GM21619 (cell line): ENCODE data around the gene CD86.

Experiments
- ATAC-seq: cut with Tn5 transposase; IDR thresholded peaks from one replicate; pipeline ENCODE4 v1.9.1; 2021; ENCODE audit not compliant: unreplicated experiment

CD86 gene

DNA sequence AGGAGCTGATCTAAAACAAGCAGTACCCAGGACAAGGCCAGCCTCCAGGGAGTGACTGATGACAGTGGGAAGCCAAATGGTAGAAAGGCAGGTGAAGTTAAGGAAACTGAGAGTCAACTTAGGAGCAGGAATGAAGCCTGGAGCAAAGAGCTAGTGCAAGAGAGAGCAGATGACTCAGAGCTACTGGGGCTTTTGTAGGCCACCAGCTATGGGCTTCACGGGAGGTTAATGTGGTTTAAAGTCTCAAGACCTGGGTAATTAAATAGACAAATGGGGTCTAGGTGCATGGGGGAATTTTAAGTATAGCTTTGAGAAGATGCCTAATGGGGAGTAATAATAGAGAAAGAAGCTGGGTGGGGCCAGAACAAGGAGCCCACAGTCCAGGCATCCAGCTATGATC lies 3.1 kb downstream of the CD86 start:
- ATAC-seq = no peak

DNA sequence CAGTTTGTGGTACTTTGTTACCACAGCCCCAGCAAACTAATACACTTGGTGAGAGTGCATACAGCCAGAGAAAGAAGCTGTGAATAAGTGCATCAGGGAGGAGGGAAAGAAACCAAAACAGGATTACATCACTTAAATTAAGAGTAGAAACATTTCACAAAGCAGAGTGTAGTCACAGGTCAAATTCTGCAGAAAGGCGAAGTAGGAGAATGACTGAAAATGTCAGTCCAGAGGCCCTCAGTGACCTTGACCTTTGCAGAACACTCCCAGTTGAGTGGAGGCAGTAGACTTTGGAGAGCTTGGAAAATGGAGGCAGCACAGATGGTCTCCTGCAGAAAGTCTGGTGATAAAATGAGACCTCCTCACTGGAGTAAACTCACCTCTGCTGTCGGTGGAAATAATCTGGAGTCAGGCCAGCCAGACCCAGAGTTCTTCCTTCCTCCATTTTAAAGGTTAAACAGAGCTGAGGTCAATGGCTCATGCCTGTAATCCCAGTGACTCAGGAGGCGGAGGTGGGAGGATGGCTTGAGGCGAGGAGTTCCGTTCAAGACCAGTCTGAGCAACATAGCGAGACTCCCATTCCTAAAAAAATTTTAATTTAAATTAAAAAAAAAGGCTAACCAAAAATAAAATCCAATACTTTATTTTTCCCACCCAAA lies 5.0 kb downstream of the CD86 start:
- ATAC-seq = no peak

DNA sequence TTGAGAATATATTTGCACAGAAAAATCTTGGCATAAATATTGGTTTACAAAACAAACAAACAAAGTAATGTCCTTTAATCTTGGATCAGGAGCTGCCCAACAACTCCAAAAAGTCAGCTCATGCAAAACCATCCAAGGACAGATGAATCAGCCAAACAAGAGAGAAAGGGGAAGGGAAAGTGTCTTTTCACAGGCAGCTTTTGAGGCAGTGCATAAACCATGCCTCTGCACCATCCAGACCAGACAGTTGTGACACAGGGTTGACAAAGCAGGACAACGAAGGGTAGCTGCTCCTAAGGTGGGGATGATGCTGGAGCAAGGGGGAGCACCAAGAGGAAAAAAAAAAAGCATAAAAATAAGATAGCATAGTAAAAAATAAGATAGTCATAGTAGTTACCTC lies 8.7 kb downstream of the CD86 start:
- no peak for ATAC-seq

DNA sequence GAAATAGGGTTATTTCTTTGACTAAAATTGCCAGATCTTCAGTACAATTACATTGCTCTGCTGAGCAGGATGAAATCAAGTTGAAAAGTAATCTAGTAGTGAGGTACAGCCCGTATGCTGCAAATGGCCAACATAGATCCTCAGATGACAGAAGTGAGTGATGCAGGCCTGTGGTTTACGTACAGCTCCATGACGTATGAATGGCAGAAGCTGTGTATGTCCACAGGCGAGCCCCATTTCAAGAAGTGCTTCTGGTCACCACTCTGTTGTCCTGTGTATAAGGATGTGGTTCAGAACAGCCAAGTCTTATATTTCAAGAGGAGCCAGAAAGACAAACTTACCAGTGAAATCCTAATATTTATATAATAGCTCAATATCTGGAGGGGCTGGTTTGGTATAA lies 9.2 kb downstream of the CD86 start:
- ATAC-seq = no peak

DNA sequence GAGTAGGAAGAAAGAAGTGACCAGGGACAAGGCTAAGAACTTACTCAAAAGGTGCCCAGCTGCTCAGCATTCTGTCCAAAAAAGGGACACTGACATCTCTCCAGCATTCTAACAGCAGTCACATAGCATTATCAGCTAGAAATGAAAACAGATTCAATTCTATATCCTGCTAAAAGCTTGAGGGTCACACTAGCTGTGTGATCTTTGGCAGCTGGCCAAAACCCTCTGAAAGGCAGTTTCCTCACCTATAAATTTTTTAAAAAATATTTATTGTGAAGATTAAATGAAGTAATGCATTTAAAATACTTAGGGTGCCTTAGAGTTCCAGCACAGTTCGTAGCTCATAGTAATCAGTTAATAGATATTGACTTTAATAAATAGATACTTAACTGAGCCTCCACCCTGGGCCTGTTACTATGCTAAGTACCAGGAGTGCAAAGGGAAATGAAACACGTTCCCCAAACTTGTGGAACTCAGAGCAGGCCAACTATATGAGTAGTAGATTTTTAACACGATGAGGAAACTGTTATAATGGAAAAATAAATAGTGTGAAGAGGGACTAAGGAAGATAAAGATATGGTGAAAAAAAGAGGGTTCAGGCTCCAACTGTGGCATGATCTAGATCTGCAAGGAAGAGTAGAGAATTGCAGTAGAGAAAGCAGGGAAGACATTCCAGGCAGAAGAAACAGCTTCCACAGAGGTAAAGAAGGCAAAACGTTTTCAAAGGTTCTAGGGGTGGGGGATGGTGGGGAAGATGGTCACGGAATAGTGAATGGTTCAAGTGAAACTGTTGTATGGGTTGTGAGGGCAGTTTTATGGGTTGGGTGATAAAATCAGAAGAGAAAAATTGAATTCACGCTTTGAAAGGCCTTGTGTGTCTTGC lies 11.4 kb downstream of the CD86 start:
- ATAC-seq = peak; percentile 11

DNA sequence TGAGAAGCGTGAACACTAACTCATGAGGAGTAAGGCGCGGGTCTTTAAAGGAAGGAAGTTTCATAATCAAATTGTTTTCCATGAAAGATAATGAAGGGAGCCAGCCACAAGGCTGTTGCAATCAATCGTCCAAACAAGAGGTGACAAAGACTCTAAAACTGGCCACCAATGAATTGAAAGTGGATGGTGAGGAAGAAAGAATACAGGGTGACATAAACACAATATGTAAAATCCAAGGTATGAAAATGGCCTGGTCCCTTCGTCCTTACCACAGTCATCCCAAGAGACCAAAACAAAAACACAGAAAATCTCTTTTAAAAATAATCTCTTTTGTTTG lies 12.0 kb downstream of the CD86 start:
- peak; percentile 61 for ATAC-seq

DNA sequence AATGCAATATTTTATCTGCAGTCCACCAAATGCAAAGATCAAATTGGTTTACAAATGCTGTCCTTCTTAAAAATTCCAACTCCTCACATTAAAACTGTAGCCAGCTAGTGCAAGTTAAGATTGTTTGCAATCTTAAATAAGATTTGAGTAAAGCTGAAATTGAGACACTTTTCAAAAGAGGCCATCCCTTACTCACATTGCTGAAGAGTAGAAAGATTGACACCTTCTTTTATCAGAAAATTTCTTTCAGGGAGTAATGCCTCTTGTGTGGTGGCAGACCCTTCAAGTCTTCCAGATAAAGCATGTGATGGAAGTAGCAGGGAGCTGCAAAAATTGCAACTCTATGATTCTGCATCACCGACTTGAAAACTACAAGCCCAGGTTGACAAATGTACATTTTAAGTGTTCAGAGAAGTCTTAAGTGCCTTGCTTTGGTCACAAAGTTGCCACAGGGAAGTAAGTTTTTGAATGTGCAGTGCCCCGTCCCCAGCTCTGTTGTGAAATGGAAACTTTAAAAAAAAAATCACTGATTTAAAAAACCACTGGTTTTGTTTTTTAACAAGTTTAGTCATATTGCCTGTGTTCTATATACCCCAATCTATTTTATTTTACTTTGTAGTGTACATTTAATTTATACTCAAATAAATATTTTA lies 12.6 kb downstream of the CD86 start:
- peak; percentile 18 for ATAC-seq

DNA sequence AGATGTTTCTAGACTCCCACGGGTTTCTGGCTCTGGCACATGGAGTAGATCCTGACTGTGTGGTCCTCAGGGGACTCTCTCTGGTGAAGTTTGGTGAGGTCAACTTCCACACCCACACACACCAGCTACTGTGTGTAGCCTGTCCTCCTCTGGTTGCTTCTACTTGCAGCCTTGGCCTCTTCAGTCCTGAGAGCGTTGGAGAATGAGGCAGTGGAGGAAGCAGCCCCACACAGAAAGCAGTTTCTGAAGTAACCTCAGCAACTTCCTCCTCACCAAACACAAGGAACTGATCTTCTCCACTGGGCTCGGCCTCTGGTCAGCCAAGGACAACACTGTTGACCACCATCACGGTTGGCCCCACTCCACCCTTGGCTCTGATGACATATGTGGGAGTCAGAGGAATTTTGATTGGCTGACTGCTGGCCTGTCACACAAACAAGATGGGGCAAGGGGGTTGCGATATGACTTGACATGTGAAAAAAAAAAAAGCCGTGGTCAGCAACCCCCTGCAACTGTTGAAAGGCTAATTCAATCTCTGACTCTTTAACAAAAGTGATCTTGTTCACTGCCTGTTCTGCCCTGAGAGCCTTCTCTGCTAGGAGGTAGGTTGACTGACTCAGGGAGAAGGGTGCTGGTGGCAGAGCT lies 19.6 kb downstream of the CD86 start:
- ATAC-seq = peak; percentile 41

DNA sequence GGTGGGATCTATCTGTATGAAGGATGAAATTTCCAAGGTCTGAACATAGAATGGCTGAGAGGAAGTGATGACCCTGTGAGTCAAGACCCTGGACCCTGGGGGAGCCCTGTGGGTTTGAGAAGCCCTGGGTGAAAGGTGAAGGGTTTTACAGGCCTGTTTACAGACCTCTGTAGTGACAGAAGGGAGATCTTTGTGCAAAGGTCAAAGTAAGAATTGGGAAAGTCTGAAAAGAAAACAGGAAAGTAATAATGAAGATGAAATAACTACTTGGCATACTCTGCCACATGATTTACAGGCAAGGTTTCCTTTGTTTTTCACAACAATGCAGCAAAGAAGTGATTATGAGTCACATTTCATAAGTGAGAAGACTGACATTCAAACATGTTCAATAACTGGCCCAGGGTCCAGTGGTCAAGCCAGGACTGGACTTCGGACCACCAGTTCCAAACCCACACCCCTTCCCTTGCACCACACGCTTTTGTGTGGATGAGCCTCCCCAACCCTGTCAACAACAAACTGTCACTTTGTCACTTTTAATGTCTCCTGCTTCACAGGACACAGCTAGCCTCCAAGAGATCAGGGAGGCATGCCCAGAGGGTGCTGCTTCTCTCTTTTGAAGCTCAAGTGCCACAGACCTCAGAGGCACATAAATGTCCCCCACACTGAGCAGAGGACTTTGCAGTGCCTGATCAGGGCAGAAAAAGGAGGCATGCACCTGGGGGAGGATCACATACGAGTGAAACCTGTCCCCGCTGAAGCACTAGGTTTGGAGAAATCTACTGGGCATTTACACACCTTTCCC lies 21.5 kb downstream of the CD86 start:
- no peak for ATAC-seq

DNA sequence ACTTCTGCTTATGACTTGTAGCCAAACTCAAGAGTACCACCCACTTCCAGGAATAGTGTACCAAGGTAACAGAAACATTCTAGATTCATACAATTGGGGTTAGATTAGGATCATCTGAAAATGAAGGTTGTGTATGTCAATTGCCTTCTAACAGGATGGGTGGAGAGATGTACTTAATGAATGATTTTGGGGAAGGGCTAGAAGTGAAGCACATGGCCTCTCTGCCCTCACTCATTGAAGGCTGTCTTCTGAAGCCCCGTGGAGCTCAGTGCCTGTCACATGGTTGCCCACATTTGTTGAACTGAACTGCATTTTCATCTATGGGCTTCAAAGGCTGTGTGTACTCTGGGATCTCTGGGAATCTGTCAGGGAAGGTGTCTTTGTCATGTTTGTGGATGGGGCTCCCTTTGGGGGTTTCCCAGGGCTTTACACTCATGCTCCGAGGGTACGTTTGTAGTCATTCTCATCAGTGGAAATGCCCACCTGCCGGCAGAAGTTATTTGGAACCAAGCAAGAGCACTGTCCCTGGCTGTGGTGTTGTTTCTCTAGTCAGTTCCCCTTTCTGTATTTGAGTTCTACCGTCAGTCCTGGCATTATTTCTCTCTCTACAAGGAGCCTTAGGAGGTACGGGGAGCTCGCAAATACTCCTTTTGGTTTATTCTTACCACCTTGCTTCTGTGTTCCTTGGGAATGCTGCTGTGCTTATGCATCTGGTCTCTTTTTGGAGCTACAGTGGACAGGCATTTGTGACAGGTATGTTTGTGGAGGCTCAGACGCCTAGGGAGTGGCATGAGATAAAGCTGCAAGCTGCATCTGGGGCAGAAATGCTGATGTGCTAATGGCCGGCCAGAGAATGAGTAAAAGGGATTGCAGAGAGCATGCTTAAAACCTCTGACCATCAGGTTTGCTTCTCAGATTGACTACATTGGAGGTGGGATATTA lies 22.4 kb downstream of the CD86 start:
- no peak for ATAC-seq

DNA sequence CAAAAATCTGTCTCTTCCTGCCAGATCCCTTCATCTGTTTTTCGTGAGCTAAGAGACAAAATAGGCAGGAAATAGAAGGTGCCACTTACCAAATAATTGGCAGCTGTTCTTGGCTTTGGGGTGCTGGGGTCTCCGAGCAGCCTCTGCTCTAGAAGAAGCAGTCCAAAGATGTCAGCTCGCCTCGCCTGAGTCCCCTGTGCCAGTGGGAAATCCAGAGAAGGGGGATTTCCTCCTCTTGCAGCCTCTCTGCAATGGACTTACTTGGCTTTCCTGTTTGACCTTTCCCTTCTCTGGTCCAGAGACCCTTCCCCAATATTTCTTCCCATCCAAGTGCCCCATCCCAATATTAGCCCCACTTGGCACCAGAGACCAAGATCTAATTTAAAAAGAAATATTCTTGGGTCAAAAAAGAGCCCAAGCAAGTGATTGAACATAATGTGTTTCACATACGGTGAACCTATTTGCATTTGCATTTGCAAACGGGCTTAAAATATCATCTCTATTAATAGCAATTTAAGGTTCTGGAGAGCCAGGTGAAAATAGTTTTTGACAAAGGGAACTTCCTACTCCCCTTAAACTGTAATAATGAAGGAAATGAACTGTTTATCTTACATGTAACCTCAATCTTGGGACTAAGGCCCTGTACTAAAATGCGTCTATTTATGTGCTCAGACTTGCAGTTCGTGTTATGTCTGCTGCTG lies 23.2 kb downstream of the CD86 start:
- ATAC-seq = no peak

DNA sequence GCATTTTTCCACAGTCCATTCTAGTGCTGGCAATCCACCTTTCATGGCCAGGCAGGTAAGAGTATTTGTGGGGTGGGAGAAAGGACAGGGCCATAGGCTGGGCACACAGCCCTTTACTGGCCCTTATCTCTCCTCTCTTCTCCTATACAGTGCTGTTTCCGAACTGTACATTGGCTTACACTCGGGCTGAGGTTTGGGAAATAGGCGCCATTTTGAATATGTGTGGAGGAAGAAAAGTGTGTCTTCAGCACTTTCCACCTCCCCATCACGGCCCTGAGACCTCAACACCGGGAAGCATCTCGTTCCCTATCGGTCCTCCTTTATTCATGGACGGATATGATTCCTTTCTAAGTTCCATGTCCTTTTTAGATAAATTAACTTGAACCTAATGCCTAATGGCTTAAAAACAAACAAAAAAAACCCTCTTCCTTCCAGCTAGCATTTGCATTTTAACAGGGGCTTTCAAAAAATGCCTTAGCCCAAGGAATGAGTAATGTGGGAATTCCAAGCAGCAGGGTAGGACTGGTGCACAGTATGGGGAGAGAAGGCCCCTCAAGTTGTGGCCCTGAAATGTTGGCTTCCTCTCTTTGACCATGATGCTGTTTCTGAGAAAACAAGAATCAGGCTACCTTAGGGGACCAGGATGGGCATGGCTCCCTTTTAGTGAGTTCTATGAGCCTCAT lies 24.5 kb downstream of the CD86 start:
- ATAC-seq = no peak

DNA sequence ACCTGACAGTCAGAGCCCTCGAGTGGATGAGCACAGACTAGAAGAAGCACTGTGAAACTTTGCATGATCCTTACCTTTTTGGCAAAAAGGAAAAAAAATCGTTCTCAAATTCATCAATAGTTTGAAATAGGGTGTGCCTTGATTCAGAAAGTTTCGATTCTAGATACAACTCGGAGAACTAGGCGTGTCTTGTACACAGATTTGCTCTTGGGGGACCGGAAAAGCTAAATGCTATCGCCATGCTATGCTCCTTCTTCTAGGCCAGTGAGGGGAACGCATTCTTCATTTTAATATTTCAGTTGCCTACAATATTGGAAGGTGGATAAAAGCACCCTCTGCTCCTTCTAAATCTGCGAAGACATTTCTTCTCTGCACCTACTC lies 25.0 kb downstream of the CD86 start:
- no peak for ATAC-seq

DNA sequence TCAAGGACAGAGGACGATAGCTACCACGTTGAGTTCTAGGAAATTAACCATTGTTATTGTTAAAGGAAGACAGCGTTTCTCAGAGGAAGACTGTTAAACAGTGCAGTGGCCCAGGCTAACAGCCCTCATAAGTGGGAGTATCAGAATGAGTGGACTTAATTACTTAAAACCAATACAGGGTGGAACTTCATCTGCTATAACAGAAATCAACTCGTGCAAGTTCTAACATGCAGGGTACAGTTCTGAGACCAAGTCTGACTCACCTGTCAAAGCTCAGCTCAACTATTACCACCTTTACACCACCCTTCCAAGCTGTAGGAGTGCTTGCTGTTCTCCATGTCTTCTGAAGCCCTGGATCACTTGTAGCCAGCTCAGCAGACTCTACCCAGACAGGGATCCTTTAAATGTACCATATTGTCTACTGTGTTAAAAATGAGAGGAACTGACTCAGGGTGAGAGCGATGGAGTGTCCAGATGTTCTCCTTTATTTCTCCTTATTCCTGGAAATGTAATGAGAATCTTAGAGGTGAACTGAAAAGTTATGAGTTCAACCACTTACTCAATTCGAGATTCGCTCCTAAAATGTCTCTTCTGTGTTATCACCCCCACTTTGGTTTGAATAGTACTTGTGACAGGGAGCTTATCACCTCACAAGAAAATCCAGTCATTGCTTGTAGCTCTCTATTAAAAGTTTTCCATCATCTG lies 26.5 kb downstream of the CD86 start:
- peak; percentile 41 for ATAC-seq

DNA sequence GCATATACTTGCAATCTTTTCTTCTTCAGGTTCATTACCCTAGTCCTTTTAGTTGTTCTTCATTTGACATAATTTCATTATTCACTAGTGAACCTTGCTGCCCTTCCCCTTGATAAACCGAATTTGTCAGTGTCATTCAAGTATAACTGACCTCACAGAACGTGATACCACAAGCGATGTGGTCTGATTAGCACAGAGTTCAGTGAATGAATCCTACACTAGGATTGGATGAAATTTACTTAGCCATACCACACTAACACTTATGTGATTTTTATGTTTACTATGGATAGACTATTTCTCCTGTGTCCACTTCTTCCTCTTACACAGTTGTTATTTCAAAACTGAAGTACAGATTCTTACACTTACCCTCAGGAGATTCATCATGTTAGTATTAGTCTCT lies 27.2 kb downstream of the CD86 start:
- no peak for ATAC-seq

DNA sequence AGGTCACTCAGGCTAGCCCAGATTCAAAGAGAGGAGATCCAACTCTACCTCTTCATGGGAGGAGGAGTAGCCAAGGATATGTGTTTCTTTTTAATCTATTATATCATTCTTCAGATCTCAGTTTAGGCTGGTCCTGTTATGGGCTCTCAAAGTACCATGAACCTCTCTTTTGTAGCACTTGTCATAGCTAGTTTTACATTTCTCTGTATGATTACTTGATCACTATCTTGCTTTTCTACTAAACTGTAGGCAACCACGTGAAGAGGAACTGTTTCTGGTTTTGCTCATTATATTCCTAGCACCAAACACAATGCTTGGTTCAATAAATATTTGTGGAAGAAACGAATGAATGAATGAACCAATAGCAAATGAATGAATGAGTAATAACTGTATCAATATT lies 29.6 kb downstream of the CD86 start:
- ATAC-seq = no peak

DNA sequence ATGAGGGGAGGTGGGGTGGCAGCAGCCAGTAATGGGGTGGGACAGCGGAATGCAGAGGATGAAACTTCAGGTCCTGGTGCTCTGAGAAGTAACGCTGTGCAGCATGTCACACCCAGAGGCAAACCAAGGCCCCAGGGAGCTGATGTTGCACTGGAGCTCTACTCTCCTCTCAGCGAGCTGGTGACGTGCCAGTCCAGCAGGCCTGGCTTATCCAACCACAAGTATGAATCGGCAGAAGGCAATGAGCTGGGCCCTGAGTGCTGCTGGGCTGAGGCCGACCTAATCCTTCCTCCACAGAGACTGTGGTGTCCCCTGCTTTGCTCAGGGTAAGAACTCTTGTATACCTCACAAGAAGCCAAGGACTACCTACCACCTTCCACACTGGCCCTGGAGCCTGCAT lies 30.5 kb downstream of the CD86 start:
- no peak for ATAC-seq

DNA sequence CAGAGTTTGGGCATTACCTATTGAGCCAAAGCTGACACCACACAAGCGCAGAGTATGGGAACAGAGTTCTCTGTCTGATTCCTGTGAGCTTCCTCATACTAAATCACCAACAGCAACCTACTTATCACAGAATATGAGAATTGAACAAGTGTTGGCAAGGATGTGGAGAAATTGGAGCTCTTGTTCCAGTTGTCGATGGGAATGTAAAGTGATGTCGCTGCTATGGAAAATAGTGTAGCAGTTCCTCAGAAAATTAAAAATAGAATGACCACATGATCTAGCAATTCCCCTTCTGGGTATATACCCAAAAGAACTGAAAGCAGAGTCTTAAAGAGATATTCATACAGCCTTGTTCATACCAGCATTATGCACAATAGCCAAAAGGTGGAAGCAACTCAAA lies 33.4 kb downstream of the CD86 start:
- ATAC-seq = no peak
